ENCODE results near the gene HERC2.

HERC2 gene

GRCh38 chr15:28084547-28084946 lies 237.4 kb downstream of the HERC2 start:
- TF ChIP-seq SIN3A (IDR thresholded peaks at IDR 0.05; ENCODE audit: borderline replicate concordance, insufficient read depth, low read length): no peak
- TF ChIP-seq FOXP2 (optimal IDR thresholded peaks at IDR 0.05; ENCODE audit: borderline replicate concordance, extremely low read depth, extremely low read length, insufficient read depth): no peak
- TF ChIP-seq TAF1 (IDR thresholded peaks at IDR 0.05; ENCODE audit: borderline replicate concordance, insufficient read depth, low read length): no peak
- no peak for TF ChIP-seq REST (IDR thresholded peaks at IDR 0.05; ENCODE audit: insufficient read depth in 1 of 2, low read depth in 2 of 2, low read length in 2 of 2)
- TF ChIP-seq POLR2AphosphoS5 (IDR thresholded peaks at IDR 0.05; ENCODE audit: low read depth, low read length): no peak

GRCh38 chr15:28082891-28083684 lies 238.9 kb downstream of the HERC2 start:
- no peak for TF ChIP-seq SIN3A (IDR thresholded peaks at IDR 0.05; ENCODE audit: borderline replicate concordance, insufficient read depth, low read length)
- no peak for TF ChIP-seq TAF1 (IDR thresholded peaks at IDR 0.05; ENCODE audit: borderline replicate concordance, insufficient read depth, low read length)
- no peak for TF ChIP-seq FOXP2 (optimal IDR thresholded peaks at IDR 0.05; ENCODE audit: borderline replicate concordance, extremely low read depth, extremely low read length, insufficient read depth)

GRCh38 chr15:28081594-28081993 lies 240.4 kb downstream of the HERC2 start:
- TF ChIP-seq FOXP2 (optimal IDR thresholded peaks at IDR 0.05; ENCODE audit: borderline replicate concordance, extremely low read depth, extremely low read length, insufficient read depth): no peak
- no peak for TF ChIP-seq TAF1 (IDR thresholded peaks at IDR 0.05; ENCODE audit: borderline replicate concordance, insufficient read depth, low read length)
- TF ChIP-seq POLR2AphosphoS5 (IDR thresholded peaks at IDR 0.05; ENCODE audit: low read depth, low read length): no peak
- no peak for TF ChIP-seq SIN3A (IDR thresholded peaks at IDR 0.05; ENCODE audit: borderline replicate concordance, insufficient read depth, low read length)
- no peak for TF ChIP-seq REST (IDR thresholded peaks at IDR 0.05; ENCODE audit: insufficient read depth in 1 of 2, low read depth in 2 of 2, low read length in 2 of 2)

GRCh38 chr15:28080386-28080785 lies 241.6 kb downstream of the HERC2 start:
- no peak for TF ChIP-seq POLR2AphosphoS5 (IDR thresholded peaks at IDR 0.05; ENCODE audit: low read depth, low read length)
- no peak for TF ChIP-seq SIN3A (IDR thresholded peaks at IDR 0.05; ENCODE audit: borderline replicate concordance, insufficient read depth, low read length)
- no peak for TF ChIP-seq FOXP2 (optimal IDR thresholded peaks at IDR 0.05; ENCODE audit: borderline replicate concordance, extremely low read depth, extremely low read length, insufficient read depth)
- no peak for TF ChIP-seq REST (IDR thresholded peaks at IDR 0.05; ENCODE audit: insufficient read depth in 1 of 2, low read depth in 2 of 2, low read length in 2 of 2)
- TF ChIP-seq TAF1 (IDR thresholded peaks at IDR 0.05; ENCODE audit: borderline replicate concordance, insufficient read depth, low read length): no peak

GRCh38 chr15:28079313-28079969 lies 242.5 kb downstream of the HERC2 start:
- TF ChIP-seq FOXP2 (optimal IDR thresholded peaks at IDR 0.05; ENCODE audit: borderline replicate concordance, extremely low read depth, extremely low read length, insufficient read depth) (no peak), TAF1 (IDR thresholded peaks at IDR 0.05; ENCODE audit: borderline replicate concordance, insufficient read depth, low read length) (no peak), SIN3A (IDR thresholded peaks at IDR 0.05; ENCODE audit: borderline replicate concordance, insufficient read depth, low read length) (no peak), REST (IDR thresholded peaks at IDR 0.05; ENCODE audit: insufficient read depth in 1 of 2, low read depth in 2 of 2, low read length in 2 of 2) (no peak), POLR2AphosphoS5 (IDR thresholded peaks at IDR 0.05; ENCODE audit: low read depth, low read length) (no peak)

Measured in PFSK-1 (cell line).